GM19372 (cell line): ENCODE measurements around the gene IL17RA.
"Not testable (repeated sequence)": the region's sequence is repeated elsewhere in the genome, so short reads cannot be mapped to it uniquely, and the experiment has no call there.

Experiments used
- ATAC-seq: cut with Tn5 transposase; IDR thresholded peaks from one replicate; pipeline ENCODE4 v1.9.1; 2021; ENCODE audit warnings: mild to moderate bottlenecking, low read depth, moderate library complexity; ENCODE audit not compliant: unreplicated experiment

IL17RA gene

DNA sequence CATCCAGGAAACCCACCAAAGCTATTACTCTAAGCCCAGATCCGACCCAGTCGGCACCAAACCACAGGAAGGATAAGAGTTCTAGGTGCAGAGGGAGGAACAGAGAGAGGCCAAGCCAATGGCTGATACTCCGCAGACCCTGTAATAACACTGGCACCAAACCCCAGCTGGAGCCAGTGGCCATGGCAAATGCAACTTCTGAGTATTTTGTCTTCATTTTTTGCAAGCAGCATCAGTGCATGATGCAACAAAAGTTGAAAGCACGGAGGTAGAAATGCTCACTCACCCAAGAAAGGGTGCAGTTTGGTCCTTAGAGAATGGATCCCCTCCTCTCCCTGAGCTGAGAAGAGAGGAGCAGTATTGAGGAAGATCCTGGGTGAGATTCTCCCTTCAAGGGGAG is 33.5 kb downstream of the IL17RA start:
- no peak for ATAC-seq

DNA sequence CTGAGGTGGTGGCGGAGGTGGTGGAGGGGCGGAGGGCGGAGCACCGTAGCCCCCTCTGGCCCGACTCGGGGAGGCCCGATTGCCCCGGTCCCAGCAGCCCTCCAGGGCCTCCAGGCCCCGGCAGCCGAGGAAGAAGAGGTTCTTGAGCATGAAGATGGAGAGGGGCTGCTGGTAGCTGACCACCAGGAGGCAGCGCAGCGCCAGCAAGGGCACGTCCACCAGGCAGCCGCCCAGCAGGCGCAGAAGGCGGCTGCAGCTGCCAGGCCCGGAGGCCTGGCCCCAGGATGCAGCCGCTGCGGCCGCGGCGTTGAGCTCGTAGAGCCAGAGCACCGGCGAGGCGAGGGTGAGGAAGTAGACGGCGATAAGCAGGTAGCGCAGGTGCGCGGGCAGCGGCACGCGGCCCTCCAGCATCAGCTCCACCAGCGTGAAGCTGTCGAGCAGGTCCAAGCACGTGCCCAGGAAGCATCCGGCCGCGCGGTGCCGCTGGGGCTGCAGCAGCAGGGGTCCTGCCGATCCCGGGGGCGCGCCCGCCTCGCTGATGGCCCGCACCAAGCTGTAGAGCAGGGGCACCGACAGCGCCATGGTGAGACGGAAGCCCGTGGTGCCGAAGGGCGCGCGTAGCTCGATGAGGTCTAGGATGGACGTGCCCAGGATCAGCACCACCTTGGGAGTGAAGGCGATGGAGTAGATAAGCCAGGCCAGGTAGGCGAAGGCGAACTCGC is 34.8 kb downstream of the IL17RA start:
- no peak for ATAC-seq

DNA sequence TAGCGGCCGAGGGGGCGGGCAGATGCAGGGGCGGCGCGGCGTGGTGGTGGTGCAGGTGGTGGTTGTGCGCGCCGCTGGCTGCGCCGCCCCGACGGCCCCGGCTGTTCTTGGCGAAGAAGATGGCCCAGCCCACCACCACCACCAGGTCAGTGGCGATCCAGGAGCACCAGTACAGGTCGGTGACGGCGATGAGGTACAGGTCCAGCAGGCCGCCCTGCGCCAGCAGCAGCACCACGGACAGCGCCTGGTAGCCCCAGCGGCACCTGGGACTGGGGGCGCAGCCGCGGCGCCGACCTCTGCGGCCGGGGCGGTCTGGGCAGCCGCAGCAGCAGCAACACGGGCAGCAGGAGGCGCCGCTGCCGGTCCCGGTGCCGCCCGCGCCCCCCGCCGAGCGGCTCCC is 35.5 kb downstream of the IL17RA start:
- no peak for ATAC-seq

DNA sequence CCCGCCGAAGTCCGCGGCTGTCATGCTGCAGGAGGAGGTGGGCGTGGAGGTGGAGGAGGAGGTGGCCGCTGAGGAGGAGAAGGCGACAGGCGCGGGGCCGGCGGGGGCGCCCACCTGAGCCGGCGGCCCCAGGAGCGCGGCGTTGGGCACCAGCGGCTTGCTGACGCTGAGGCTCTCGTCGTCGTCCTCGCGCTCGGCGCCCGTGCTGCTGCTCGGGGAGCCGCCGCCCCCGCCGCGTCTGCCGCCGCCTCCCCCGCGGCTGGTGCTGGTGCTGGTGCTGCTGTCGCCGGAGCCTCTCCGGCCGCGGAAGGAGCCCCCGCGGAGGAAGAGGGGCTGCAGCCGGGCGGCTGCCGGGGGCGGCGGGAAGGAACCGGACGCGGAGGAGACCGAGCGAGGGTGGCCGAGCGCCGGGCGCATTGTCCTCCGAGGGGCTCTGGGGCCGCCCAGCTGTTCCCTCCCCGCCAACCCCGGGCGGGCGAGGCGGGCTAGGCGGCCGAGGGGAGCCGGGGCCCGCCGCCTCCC is 36.0 kb downstream of the IL17RA start:
- no peak for ATAC-seq

DNA sequence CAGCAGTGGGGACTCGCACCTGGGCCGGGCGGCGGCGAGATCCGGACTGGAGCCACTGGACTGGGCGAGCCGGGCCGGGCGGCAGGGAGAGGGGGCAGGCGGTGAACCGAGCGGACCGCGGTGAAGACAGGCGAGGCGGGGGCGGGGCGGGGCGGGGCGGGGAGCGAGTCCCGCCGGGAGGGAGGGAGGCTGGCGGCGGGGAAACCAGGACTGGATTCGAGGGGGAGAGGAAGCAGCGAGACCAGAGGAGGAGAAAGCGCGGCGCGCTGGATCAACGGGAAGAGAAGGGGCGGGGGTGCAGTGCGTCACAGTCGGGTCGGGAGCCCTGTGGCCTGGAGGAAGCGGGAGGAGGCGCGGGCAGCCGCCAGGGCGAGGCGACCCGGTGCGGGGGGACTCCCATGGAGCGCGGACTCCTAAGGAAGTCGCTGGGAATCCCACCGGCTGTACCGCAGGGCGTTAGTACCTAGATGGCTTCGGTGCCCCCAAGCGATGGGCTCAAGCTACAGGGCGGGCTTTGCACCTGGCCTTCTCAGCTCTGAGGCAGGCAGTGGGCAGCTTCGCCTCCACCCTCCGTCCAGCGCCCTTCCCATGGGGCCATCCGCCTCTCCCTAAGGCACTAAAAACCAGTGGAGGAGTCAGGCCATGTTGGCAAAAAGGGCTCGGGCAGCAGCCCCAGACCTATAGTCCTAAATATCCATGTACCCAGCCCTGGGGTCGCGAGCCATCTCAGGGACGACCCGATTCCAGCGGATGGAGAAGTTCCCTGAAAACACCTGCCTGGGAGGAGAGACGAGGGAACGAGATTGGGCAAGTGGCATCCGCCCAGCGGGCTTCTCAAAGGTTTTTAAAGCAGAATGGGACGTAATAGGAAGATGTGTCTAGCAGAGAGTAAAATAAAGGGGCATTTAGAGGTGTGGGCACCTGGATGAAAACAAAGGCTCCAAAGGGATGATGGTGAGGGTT is 36.7 kb downstream of the IL17RA start, which contains the start of gene TMEM121B:
TMEM121B (minus strand) TSS at position 128 of the 963 bp plus-strand sequence. CDS start 233 bp downstream, outside the sequence.
- no peak for ATAC-seq

DNA sequence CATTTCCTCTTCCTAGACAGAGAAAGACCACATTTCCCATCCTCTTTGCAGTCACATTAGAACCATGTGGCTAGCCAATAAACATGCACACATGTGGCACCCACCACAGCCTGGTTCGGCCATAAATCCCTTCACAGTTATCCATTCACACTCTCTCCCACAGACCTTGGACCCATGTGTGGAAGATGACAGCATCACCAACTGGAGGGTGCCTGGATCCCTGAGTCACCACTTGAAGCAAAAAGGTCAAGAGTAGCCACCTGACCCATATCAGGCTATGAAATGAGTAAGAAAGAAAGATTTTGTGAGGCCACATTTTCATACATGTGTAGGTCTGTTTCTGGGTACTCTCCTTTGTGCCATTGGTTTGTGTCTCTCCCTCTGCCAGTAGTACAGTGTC is 45.4 kb downstream of the IL17RA start:
- no peak for ATAC-seq

DNA sequence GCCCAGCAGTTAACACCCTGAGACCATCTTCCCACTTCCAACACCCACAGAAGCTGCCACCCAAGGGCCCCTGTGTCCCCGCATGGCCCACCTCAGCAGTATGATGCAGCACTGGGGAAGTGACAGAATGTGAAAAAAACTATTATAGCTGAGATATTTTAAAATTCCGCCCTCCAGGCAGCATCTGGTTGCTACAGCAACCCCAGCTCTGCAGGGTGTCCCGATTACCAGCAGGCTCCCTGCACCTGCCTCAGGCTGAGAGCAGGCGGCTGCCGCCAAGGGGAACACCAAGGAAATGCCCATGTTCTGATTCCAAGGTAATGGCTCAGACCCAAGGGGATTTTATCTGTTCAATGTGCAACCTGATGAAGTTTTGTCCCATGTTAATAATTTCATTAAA is 46.9 kb downstream of the IL17RA start:
- ATAC-seq = no peak

DNA sequence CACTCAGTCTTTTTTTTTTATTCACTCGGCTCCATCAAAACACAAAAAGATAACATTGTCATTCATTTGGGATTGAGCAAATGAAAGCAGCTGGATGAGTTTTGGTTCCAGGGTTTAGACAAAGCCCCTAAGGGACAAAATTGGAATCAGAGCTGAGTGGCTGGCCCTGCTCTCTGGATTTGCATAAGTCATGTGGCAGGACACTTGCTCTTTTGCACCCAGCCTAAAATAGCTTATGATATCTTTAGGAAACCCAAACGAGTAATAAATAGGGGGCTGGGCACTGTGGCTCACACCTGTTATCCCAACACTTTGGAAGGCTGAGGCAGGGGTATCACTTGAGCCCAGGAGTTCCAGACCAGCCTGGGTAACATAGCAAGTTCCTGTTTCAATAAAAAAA is 47.3 kb downstream of the IL17RA start:
- ATAC-seq = no peak

DNA sequence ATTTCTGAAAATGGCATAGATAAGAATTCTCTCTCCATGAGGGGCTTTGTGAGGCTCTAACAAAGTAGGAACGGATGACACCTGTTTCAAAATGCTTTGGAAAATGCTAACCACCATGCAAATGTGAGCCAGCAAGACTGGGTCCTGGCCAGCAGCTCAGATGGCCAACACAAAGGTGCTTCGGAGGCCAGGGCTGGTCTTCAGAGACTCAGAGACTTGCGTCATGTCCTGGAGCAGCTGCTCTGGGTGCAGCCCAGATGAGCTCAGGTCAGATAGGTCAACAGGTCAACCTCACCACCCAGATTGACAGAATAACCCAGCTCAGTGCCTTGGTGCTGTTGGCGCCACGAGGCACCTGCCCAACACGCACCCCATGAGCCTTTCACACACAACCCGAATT is 48.3 kb downstream of the IL17RA start:
- ATAC-seq = no peak

DNA sequence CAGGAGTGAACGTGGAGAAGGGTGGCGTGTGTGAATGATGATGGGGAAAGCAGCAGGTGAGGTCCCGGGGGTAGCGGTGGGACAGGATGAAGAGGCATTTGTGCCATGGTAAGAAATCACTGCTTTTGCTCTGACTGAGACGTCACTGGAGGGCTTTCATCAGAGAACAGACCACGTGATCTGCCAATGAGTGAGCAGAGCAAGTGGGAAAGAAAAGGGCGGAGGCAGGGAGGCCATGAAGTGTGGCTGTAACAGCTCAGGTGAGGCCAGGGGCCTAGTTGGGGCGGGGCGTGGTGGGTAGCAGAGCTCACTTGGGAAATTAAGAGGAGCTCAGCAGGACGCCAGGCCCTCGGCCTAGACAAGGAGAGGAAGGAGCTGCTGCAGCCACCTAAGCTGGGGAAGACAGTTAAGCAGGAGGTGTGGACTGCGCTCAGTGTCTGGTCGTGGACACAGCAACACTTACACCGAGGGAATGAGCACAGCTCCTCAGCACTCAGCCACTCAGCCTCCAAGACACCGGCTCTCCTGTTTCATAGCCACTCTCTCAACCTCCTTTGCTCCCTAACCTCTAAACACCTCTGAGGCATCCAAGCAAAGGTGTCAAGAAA is 50.5 kb downstream of the IL17RA start:
- no peak for ATAC-seq

DNA sequence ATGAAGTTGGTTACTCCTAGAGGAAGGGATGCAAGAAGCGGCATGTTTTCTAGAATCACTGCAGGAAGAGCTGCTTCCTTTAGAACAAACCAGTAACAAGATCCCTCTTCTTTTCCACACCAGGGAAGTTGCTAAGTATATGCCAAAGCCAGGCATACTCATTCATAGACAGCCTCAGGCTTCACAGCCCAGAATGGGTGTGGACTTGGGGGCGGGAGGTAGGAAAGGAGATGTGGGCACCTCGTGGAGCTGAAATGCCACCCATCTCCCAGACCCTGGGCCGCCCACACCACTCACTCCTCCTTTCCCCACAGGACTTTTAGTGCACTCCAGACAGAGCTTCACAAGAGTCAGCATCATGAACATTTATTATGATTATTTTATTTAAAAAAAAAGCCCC is 52.4 kb downstream of the IL17RA start:
- ATAC-seq = no peak

DNA sequence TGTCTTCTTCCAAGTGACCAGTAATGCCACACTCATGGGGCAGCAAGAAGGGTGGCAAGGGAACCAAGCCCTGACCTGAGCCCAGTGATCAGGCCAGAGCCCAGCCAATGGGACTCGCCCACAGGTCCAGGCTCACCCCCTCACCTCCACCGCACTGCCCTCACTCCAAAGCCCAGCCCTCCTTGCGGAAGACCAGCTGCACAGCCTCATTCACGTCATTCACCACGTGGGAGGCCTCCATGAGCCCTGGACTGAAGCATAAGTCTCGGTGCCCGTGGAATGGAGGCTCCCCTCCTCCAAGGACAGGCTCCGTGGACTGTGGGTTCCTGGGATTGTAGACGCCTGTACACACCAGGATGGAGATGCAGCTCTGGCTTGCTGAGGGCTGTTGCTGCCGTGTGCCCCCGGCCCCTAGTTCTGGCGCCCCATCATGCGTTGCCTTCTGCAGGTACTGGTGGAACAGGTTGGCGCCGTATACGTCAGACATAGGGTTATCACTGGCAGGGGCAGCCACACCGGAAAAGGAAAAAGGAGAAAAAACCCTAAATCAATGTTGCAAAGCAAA is 53.1 kb downstream of the IL17RA start:
- ATAC-seq = no peak

DNA sequence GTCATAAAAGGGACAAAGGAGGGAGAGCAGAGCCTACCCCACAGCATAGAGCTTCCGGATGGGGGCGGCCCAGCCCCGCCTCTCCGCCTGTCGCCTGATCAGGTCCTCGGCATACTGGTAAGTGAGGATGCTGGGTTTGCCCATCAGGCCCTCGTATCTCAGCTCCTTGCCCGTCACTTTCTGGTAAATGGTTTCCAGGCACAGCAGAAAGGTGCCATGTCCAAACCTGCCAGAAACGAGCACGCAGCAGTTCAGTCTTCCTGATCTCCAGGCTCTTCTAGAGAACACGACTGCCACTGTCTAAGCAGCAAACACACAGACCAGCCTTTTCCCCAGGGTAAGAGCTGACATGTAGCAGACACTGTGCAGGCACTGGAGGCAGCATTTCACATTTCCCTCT is 53.7 kb downstream of the IL17RA start:
- ATAC-seq = no peak

DNA sequence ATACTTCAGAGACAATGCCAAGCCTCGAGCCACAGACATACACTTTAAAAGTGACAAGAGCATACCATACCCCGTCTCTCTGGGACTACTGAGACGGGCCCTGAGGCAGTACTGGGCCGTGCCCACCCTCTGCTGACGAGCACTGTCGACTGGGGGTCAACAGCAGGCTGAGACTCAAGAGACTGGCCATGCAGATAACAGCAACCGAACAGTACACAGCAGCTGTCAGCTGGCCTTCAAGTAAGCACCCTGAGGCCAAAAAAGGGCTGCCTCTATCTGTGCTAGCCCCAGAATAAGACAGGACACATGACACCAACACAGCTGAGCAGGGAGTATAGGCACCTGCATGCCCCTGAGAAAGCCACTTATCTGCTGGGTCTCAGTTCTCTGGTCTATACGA is 55.2 kb downstream of the IL17RA start:
- ATAC-seq = no peak

DNA sequence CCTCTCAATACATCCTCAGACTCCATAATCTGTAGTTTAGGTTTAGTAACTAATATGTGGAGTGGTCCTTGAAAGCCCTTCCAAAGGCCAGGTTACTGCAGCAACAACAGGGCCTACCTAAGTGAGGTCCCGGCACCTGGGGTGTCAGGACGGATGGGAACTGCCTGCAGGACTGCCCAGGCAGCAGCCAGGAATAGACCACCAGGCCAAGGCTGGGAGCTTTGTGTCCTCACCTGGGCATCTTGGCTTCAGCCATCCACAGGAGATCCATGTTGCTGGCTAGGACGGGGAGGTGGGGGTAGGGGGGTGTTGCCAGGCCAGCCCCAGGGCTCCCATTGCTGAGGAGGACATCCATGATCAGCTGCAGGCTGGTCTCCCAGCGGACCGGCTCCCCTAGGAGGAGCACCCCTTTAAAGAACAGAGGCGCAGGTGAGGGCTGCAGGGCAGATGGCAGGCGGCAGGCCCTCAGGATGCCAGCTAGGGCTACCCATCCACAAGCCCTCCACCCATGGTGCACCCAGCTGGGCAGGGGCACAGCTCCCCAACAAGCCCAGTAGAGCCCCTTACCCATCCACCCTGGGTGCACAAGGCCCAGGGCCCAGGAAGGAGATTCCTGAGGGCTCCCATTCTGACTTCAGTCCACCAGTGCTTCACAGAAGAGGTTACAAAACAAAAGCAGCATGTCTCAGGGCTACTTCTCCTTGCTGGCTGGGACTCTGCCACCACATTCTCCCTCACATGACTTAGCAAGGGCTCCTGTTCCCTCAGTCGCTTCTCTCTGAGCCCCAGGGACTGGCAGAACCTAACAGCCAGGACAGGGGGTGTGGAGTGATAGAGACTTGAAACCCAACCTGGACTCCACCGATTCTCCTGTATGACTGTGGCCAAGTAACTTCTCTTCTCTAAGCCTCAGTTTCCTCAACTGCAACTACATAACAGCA is 56.3 kb downstream of the IL17RA start:
- ATAC-seq = no peak

DNA sequence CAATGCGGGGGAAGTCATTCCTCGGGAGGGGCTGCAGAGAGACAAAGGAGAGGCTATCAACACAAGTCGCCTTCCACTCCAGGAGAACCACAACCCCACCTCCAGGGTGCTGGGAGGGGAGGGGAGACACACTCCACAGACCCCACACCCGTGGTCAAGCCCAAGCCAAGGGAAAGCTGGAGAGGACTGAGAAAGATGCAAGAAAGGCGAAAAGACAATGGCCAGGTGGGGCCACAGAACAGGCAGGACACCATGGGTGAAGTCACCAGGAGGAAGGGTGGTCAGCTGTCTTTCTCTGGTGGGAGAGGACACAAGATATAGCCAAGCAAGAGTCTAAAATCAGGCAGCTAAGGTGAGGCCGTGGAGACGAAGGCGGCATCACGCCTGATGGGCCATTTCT is 58.3 kb downstream of the IL17RA start:
- ATAC-seq = no peak

DNA sequence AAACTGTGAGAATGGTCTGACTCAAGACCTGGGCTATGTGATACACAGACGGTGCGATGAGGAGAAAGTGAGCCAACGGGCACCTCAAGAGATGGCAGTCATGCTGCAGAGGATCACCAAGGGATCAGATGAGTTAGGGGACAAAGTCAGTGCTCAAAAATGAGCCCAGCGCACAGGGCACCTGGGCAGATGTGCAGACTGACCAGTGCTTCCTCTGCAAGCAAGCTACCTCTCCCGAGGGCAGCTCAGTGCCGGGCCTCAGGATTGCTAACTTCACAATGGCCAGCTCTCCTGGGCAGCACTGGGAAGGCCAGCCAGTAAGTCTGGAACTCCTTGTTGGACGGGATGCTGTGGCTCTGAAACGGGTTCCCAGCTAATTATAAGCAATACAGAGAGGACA is 59.0 kb downstream of the IL17RA start:
- ATAC-seq = no peak

DNA sequence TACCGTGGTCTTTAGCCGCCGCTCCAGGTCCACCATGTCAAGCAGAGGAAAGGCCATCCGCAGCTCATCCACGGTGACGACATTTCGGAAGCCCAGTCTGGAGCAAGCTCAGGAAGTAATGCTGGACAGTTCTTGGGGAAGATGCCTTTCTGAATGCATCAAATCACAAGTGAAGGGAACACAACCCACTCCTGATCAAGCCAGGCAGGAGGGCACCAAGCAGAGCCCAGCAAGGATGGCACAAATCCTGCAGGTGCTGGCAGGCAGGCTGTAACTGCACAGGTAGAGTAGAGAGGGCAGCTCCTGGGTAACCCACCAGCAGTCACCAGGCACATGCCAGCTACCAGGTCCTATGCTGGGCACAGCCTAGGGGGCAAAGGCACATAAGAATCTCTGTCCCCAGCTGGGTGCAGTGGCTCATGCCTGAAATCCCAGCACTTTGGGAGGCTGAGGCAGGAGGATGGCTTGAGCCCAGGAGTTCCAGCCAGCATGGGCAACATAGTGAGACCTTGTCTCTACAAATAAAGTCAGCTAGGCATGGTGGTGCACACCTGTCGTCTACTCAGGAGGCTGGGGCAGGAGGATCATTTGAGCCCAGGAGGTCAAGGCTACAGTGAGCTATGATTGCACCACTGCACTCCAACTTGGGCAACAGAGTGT is 60.4 kb downstream of the IL17RA start:
- no peak for ATAC-seq

DNA sequence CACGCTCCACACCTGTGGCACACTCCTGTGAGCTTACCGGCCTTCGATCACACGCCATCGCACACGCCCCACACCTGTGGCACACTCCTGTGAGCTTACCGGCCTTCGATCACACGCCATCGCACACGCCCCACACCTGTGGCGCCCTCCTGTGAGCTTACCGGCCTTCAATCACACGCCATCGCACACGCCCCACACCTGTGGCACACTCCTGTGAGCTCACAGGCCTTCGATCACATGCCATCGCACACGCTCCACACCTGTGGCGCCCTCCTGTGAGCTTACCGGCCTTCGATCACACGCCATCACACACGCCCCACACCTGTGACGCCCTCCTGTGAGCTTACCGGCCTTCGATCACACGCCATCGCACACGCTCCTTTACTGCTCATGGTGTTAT is 62.7 kb downstream of the IL17RA start:
- ATAC-seq = not testable (repeated sequence)
